Peyer's patch (tissue), 4 donors: ENCODE measurements around the gene TCHHL1.

ENCODE experiments used
- POLR2A ChIP-seq, 2 donors: fragments of 450-650 bp; IDR thresholded peaks; one replicate each; pipeline ENCODE4 v1.5.1; 2017; ENCODE audit warnings: antibody characterized with exemption in 2 of 2, mild to moderate bottlenecking in 2 of 2, moderate library complexity in 2 of 2
- TF ChIP-seq, protein P1 (sequence below), 6 experiments: fragments of 450-650 bp in 4 of 6; fragments of 200-600 bp in 2 of 6; sonication (generic) in 1 of 6; IDR thresholded peaks; one replicate each; pipeline ENCODE4 v1.5.1; 2017 to 2019; ENCODE audit warnings: antibody characterized with exemption in 6 of 6, mild to moderate bottlenecking in 3 of 6, moderate library complexity in 1 of 6

DNA sequence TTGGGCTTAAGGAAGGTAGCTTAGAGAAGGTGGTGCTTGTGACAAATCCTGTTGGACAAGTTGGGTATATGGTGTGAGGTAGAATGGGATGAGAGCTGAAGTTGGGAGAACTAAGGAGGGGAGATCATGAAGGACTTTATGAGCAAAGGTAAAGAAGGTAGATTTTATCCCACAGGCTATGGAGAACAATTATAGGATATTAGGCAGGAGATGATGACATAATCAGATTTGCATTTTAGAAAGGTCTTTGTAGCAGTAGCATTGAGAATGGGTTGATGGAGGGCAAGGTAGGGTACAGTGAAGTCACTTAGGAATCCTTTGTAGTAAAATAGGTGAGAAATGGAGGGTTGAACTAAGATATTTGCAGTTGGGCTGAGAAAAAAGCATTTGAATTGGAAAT lies 41.3 kb upstream of the TCHHL1 start:
- TF ChIP-seq, protein P1, sequence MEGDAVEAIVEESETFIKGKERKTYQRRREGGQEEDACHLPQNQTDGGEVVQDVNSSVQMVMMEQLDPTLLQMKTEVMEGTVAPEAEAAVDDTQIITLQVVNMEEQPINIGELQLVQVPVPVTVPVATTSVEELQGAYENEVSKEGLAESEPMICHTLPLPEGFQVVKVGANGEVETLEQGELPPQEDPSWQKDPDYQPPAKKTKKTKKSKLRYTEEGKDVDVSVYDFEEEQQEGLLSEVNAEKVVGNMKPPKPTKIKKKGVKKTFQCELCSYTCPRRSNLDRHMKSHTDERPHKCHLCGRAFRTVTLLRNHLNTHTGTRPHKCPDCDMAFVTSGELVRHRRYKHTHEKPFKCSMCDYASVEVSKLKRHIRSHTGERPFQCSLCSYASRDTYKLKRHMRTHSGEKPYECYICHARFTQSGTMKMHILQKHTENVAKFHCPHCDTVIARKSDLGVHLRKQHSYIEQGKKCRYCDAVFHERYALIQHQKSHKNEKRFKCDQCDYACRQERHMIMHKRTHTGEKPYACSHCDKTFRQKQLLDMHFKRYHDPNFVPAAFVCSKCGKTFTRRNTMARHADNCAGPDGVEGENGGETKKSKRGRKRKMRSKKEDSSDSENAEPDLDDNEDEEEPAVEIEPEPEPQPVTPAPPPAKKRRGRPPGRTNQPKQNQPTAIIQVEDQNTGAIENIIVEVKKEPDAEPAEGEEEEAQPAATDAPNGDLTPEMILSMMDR (IDR thresholded peaks at IDR 0.05) = no peak
- TF ChIP-seq POLR2A (IDR thresholded peaks at IDR 0.05) = no peak
